Thoracic aorta (tissue), 2 donors: Measurements from ENCODE around the gene SYNPO. TPM values are rescaled to one million over a fixed set of nuclear protein-coding genes. Genes with fewer than 3 reads are reported as not detected.

Experiments
- ATAC-seq: fragments of 150-250 bp; one replicate; pipeline ENCODE4 v1.8.0; 2017; ENCODE audit warnings: low read depth; ENCODE audit not compliant: insufficient number of reproducible peaks, low FRiP score
- DNase-seq: peaks from one replicate; pipeline ENCODE4 v3.0.0-alpha.2; 2020; ENCODE audit warnings: low spot score
- H3K27ac ChIP-seq, 2 donors: fragments of 200-600 bp; sonication (generic); 1 replicate in 1 of 2; 2 replicates in 1 of 2; pipeline ENCODE4 v1.5.1; 2016; ENCODE audit warnings: mild to moderate bottlenecking in 2 of 2, moderate library complexity in 2 of 2
- H3K27me3 ChIP-seq: fragments of 200-600 bp; sonication (generic); replicated peaks from 2 replicates; pipeline ENCODE4 v1.6.0; 2016; ENCODE audit warnings: mild to moderate bottlenecking; ENCODE audit not compliant: insufficient read depth
- H3K36me3 ChIP-seq: fragments of 200-600 bp; sonication (generic); one replicate; pipeline ENCODE4 v1.5.1; 2016
- H3K4me1 ChIP-seq, 2 donors: fragments of 200-600 bp; sonication (generic); 1 replicate in 1 of 2; 2 replicates in 1 of 2; pipeline versions ENCODE4 v1.5.1 to v1.6.0; 2016; ENCODE audit warnings: low read depth in 2 of 2, mild to moderate bottlenecking in 1 of 2; ENCODE audit not compliant: control insufficient read depth in 1 of 2
- H3K4me3 ChIP-seq: fragments of 200-600 bp; sonication (generic); 2 replicates; pipeline ENCODE4 v1.5.1; 2016; ENCODE audit warnings: mild to moderate bottlenecking
- H3K9me3 ChIP-seq: fragments of 200-600 bp; sonication (generic); 2 replicates; pipeline ENCODE4 v1.5.1; 2016
- total RNA-seq, 2 donors: library from RNA; depleted of rRNA; stranded (reverse); fragments of >200 nt; gene quantifications; one replicate each; pipeline versions ENCODE4 v1.1.0 to v1.2.3, GENCODE V29; 2016
- TF ChIP-seq, protein P1 (sequence below): fragments of 200-600 bp; sonication (generic); IDR thresholded peaks from one replicate; pipeline ENCODE4 v1.5.1; 2019; ENCODE audit warnings: antibody characterized with exemption

The SYNPO gene
- total RNA-seq, 2 donors from 2014 or later, result 191 to 226 TPM

DNA sequence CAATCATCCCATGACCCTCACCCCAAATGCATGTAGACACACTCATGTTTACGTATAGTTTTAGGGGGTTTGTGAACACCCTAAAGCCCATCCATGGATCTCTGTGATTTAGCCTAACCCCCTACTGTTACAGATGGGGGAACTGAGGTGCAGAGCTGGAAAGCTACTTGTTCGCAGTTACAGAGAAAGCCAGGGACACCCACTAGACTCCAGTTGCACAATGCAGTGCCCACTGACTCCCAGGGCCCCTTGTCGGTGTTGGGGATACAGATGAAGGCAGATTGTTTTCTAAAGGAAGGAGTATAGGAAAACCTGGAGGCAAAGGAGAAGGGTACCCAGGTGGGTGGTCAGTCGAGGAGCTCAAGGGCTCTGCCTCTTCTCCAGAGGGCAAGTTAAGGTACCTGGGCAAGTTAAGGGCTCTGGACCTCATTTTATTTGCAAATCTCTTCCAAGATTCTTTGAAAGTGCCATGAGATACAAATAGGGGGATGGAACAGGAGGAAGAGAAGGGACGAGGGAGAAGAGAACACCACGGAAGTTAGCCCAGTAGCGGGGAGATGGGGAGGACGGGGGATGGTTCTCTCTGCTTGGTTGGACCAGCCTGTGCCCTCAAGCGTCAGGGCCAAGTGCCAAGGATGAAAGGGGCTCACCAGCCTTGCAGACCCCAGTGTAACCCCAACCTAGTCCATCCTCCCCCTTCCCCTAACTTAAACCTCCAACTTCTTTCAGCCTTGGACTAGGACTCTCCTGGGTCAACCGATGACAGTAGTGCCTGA is 21.5 kb downstream of the SYNPO start:
- Histone ChIP-seq H3K27ac (no peak overlapping the region), H3K4me1 (peaks cover 10 to 47% of the 10 kb centered on the region in 2 donors)

GRCh38 chr5:150662731-150663516 is 22.5 kb downstream of the SYNPO start:
- no peak overlapping the region for H3K4me3 ChIP-seq
- H3K27ac ChIP-seq, result no peak overlapping the region
- ATAC-seq (no peak), DNase-seq (no peak)
- H3K4me1 ChIP-seq, result peaks cover 10 to 38% of the 10 kb centered on the region in 2 donors
- TF ChIP-seq, protein P1, sequence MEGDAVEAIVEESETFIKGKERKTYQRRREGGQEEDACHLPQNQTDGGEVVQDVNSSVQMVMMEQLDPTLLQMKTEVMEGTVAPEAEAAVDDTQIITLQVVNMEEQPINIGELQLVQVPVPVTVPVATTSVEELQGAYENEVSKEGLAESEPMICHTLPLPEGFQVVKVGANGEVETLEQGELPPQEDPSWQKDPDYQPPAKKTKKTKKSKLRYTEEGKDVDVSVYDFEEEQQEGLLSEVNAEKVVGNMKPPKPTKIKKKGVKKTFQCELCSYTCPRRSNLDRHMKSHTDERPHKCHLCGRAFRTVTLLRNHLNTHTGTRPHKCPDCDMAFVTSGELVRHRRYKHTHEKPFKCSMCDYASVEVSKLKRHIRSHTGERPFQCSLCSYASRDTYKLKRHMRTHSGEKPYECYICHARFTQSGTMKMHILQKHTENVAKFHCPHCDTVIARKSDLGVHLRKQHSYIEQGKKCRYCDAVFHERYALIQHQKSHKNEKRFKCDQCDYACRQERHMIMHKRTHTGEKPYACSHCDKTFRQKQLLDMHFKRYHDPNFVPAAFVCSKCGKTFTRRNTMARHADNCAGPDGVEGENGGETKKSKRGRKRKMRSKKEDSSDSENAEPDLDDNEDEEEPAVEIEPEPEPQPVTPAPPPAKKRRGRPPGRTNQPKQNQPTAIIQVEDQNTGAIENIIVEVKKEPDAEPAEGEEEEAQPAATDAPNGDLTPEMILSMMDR, result no peak
- no peaks in the 10 kb centered on the region for H3K9me3 ChIP-seq
- H3K36me3 ChIP-seq, result no peaks in the 10 kb centered on the region
- H3K27me3 ChIP-seq, result no peaks in the 10 kb centered on the region

More for the DNA sequence above, 21.5 kb downstream of the SYNPO start:
- Histone ChIP-seq H3K27me3 (no peaks in the 10 kb centered on the region), H3K9me3 (no peaks in the 10 kb centered on the region), H3K4me3 (no peak overlapping the region), H3K36me3 (no peaks in the 10 kb centered on the region)
- TF ChIP-seq, protein P1, result no peak
- DNase-seq (no peak), ATAC-seq (no peak)

DNA sequence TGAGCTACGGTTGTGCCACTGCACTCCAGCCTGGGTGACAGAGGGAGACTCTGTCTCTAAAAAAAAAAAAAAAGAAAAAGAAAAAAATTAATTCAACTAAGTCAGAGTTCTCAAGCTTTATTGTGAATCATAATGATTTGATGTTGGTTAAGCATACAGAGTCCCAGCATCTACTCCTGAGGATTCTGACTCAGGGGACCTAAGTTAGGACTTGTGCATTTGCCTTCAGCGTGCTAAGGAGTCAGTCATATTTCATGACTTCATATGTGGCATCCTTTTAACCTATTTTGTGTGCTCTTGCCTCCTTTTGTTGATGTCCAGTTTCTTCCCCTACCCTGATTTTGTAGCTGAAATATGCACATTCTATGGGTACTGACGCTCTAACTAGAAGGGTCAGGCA is 23.5 kb downstream of the SYNPO start:
- Histone ChIP-seq H3K36me3 (no peaks in the 10 kb centered on the region), H3K4me1 (peaks cover 10 to 28% of the 10 kb centered on the region in 2 donors), H3K4me3 (no peak overlapping the region), H3K27me3 (no peaks in the 10 kb centered on the region), H3K9me3 (no peaks in the 10 kb centered on the region), H3K27ac (no peak overlapping the region)
- DNase-seq (no peak), ATAC-seq (no peak)
- TF ChIP-seq, protein P1, result no peak

GRCh38 chr5:150665044-150665443 is 24.6 kb downstream of the SYNPO start:
- peaks cover 9 to 19% of the 10 kb centered on the region in 2 donors for H3K4me1 ChIP-seq

More at GRCh38 chr5:150665044-150665443, 24.6 kb downstream of the SYNPO start:
- Histone ChIP-seq H3K4me3 (no peak overlapping the region), H3K36me3 (no peaks in the 10 kb centered on the region), H3K27me3 (no peaks in the 10 kb centered on the region), H3K27ac (no peak overlapping the region), H3K9me3 (no peaks in the 10 kb centered on the region)
- DNase-seq (no peak), ATAC-seq (no peak)
- TF ChIP-seq, protein P1, result no peak
